ENCODE results near the gene ADAMTS12.

DNA sequence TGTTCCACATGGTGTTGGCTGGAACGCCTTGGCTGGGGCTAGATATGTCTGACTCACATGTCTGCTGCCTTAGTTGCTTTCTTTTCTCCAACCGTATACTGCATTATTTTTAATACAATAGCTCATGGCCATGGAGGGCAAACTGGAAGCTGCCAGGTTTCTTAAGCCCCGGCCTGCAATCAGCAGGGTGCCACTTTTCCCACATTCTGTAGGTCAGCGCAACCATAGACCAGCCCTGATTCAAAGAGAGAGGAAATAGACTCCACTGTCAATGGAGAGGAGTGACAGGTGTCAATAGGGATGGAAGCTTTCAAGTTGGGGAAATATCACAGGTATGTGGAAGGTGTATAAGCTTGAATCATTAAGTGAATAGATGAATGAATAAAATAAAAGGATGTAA, 390.5 kb downstream of the ADAMTS12 start:
- no peak for TF ChIP-seq EZH2 (IDR thresholded peaks at IDR 0.05; ENCODE audit: borderline replicate concordance, low read length)
- no peak for TF ChIP-seq CTCF (conservative IDR thresholded peaks at IDR 0.05 in 1 of 2, IDR thresholded peaks at IDR 0.05 in 1 of 2; ENCODE audit: extremely low read depth in 1 of 2, insufficient read depth in 1 of 2, low read depth in 1 of 2, low read length in 2 of 2)
